ENCODE data around the gene ZBTB17.
A peak's percentile ranks its signal among the peaks of the same experiment; 100 is the strongest.

DNA sequence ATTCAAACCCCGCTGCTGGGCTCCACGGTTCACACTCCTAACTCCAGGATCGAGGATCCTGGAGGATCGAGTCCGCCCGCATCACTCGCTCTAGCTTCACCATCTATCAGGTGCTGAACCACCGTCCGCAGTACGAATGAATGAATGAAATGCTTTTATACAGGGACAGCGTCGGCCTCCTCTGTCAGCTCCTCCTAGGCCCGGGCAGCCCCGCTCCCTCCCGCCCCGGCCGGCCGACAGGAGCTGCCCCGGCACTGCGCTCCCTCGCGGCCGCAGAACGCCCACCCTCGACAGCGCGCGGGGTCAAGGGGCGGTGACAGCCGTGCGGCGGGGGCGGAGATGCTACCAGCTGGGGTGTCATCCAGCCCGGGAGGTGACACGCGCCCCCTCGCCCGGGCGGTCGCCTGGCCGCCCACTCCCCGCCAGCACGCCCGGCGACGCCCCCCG is 520 bp downstream of the ZBTB17 start:
- peak; percentile 51 for TF ChIP-seq CTCF (IDR thresholded peaks at IDR 0.05)
- no peak for TF ChIP-seq EZH2 (IDR thresholded peaks at IDR 0.05)
- TF ChIP-seq EZH2phosphoT487 (IDR thresholded peaks at IDR 0.05), result no peak

Measured in neural progenitor cell (in vitro differentiated cells).